Upper lobe of left lung (tissue), 6 donors: Measurements from ENCODE around the gene WDR31. TPM values are rescaled to one million over a fixed set of nuclear protein-coding genes. Genes with fewer than 3 reads are reported as not detected.
A peak's percentile ranks its signal among the peaks of the same experiment; 100 is the strongest.

Source experiments
- ATAC-seq, 2 donors: fragments of 200-7000 bp; cut with Tn5 transposase; one replicate each; pipeline ENCODE4 v1.9.1; 2022; ENCODE audit warnings: mild to moderate bottlenecking in 2 of 2, moderate library complexity in 2 of 2; ENCODE audit not compliant: low FRiP score in 2 of 2
- DNase-seq, 2 donors: peaks; one replicate each; pipeline ENCODE4 v3.0.0-alpha.2; 2019 to 2020
- H3K27ac ChIP-seq, 4 donors: fragments of 200-600 bp; sonication (generic); one replicate each; pipeline ENCODE4 v1.5.1; 2016 to 2019
- H3K27me3 ChIP-seq, 4 donors: fragments of 200-600 bp; sonication (generic); one replicate each; pipeline ENCODE4 v1.5.1; 2017 to 2019
- H3K36me3 ChIP-seq, 4 donors: fragments of 200-600 bp; sonication (generic); one replicate each; pipeline ENCODE4 v1.5.1; 2016 to 2019
- H3K4me1 ChIP-seq, 4 donors: fragments of 200-600 bp; sonication (generic); one replicate each; pipeline ENCODE4 v1.5.1; 2018 to 2019
- H3K4me3 ChIP-seq, 4 donors: fragments of 200-600 bp; sonication (generic); one replicate each; pipeline ENCODE4 v1.5.1; 2017 to 2019; ENCODE audit warnings: mild to moderate bottlenecking in 2 of 4, moderate library complexity in 1 of 4
- H3K9me3 ChIP-seq, 4 donors: fragments of 200-600 bp; sonication (generic); one replicate each; pipeline ENCODE4 v1.5.1; 2018 to 2019
- EP300 ChIP-seq, 4 donors: sonication (generic); formaldehyde crosslinking; IDR thresholded peaks; one replicate each; pipeline ENCODE4 v1.5.1; 2017; ENCODE audit warnings: antibody characterized with exemption in 4 of 4, control low read depth in 2 of 4
- POLR2A ChIP-seq, 4 donors: fragments of 450-650 bp; IDR thresholded peaks; one replicate each; pipeline ENCODE4 v1.5.1; 2016 to 2017; ENCODE audit warnings: antibody characterized with exemption in 4 of 4, mild to moderate bottlenecking in 2 of 4
- POLR2AphosphoS5 ChIP-seq, 2 donors: sonication (generic); formaldehyde crosslinking; IDR thresholded peaks; one replicate each; pipeline ENCODE4 v1.5.1; 2017; ENCODE audit warnings: antibody characterized with exemption in 2 of 2
- WGBS, 2 donors: methylation state at CpG; one replicate each; pipeline ENCODE4 v1.1.5; 2017 to 2018; 5-methylcytosine and 5-hydroxymethylcytosine counted together
- total RNA-seq, 6 donors: library from RNA; depleted of rRNA in 4 of 6; stranded (reverse); fragments of >200 nt in 4 of 6; gene quantifications; one replicate each; pipeline versions ENCODE4 v1.1.0 to v1.2.1, GENCODE V29; 2016 to 2021
- TF ChIP-seq, protein P1 (sequence below), 6 experiments: fragments of 450-650 bp in 4 of 6; fragments of 200-600 bp in 2 of 6; sonication (generic) in 2 of 6; IDR thresholded peaks; one replicate each; pipeline ENCODE4 v1.5.1; 2016 to 2019; ENCODE audit warnings: antibody characterized with exemption in 6 of 6
- donor health status: DM: no; HTN: no; CAD: no; lungs with moderate emphysema.
- donor health status: DM: no; HTN: yes; CAD: no; lungs with severe emphysema.

The WDR31 gene
- total RNA-seq, 6 donors from 2014 or later: 2.0 to 5.2 (median 3.1) TPM

DNA sequence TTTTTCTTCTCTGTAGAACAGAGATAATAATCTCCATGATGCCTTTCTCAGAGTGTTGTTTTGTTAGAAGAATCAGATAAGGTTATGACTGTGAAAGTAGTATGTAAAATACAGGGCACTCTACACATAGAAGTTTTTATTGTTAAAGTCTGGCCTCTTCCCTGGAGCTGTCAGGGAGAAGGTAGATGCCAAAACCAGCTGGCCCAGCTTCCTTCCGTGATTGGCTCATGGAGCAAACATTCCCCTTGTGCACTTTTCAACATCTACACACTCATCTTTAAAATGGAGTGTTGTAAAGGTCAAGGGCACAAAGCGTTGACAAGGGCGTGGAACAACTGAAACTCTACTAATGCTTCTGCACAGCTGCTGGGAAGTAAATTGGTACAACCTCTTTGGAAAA is 29.5 kb downstream of the WDR31 start:
- H3K27me3 ChIP-seq: no peaks in the 10 kb centered on the region
- ATAC-seq: no peak
- no peak overlapping the region for H3K4me3 ChIP-seq
- H3K4me1 ChIP-seq: no peaks in the 10 kb centered on the region
- DNase-seq: no peak
- H3K27ac ChIP-seq: no peak overlapping the region
- TF ChIP-seq EP300 (IDR thresholded peaks at IDR 0.05): no peak
- TF ChIP-seq POLR2A (IDR thresholded peaks at IDR 0.05): no peak
- TF ChIP-seq, protein P1, sequence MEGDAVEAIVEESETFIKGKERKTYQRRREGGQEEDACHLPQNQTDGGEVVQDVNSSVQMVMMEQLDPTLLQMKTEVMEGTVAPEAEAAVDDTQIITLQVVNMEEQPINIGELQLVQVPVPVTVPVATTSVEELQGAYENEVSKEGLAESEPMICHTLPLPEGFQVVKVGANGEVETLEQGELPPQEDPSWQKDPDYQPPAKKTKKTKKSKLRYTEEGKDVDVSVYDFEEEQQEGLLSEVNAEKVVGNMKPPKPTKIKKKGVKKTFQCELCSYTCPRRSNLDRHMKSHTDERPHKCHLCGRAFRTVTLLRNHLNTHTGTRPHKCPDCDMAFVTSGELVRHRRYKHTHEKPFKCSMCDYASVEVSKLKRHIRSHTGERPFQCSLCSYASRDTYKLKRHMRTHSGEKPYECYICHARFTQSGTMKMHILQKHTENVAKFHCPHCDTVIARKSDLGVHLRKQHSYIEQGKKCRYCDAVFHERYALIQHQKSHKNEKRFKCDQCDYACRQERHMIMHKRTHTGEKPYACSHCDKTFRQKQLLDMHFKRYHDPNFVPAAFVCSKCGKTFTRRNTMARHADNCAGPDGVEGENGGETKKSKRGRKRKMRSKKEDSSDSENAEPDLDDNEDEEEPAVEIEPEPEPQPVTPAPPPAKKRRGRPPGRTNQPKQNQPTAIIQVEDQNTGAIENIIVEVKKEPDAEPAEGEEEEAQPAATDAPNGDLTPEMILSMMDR (IDR thresholded peaks at IDR 0.05): no peak
- no peak for TF ChIP-seq POLR2AphosphoS5 (IDR thresholded peaks at IDR 0.05)
- 30 to 38% methylated on average over 3 of the region's 3 CpGs for WGBS, 2 donors
- no peaks in the 10 kb centered on the region for H3K36me3 ChIP-seq
- no peaks in the 10 kb centered on the region for H3K9me3 ChIP-seq

DNA sequence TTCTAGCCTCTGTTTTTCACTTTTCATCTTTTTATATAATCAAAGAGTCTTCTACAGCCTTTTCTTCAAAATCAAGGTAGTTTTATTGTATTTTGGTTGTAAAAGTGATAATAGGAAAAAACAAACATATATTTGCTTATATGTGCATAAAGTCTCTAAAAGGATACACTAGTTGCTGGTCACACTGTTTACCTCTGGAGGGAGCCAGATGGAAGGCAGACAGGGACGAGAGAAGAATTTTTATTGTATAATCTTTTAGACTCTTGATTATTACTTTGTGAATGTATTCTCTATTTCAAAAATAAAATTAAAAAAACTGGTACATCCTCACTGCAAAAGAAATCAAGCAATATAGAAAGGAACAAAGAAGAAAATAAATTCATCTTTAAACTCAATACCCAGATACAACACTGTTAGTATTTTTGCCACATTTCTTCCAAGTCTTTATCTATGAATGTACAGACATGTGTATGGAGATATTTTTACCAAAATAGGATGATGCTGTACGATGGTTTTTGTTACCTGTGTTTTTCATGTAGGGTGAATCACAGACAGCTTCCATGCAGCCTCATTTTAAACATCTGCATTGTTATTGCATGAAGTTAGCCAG is 30.8 kb downstream of the WDR31 start:
- Histone ChIP-seq H3K27ac (no peak overlapping the region), H3K36me3 (no peaks in the 10 kb centered on the region), H3K4me3 (no peak overlapping the region), H3K4me1 (no peaks in the 10 kb centered on the region), H3K27me3 (no peaks in the 10 kb centered on the region), H3K9me3 (no peaks in the 10 kb centered on the region)
- DNase-seq (no peak), ATAC-seq (no peak)
- 9 to 11% methylated on average over 2 of the region's 2 CpGs for WGBS, 2 donors
- TF ChIP-seq EP300 (IDR thresholded peaks at IDR 0.05) (no peak), POLR2A (IDR thresholded peaks at IDR 0.05) (no peak), POLR2AphosphoS5 (IDR thresholded peaks at IDR 0.05) (no peak)
- TF ChIP-seq, protein P1 (IDR thresholded peaks at IDR 0.05): peak in 5 of 6 experiments; percentile 17 to 45 (median 39)

- H3K27me3 ChIP-seq: no peaks in the 10 kb centered on the region
- ATAC-seq (no peak), DNase-seq (no peak)
- no peaks in the 10 kb centered on the region for H3K36me3 ChIP-seq
- WGBS, 2 donors: 73 to 80% methylated on average over 8 of the region's 8 CpGs
- H3K4me1 ChIP-seq: no peaks in the 10 kb centered on the region
- H3K27ac ChIP-seq: no peak overlapping the region
- H3K4me3 ChIP-seq: no peak overlapping the region
- H3K9me3 ChIP-seq: no peaks in the 10 kb centered on the region
- TF ChIP-seq POLR2AphosphoS5 (IDR thresholded peaks at IDR 0.05) (no peak), POLR2A (IDR thresholded peaks at IDR 0.05) (no peak), EP300 (IDR thresholded peaks at IDR 0.05) (no peak)
- TF ChIP-seq, protein P1 (IDR thresholded peaks at IDR 0.05): no peak
Observed at GRCh38 chr9:113307396-113307975, 32.6 kb downstream of the WDR31 start.

DNA sequence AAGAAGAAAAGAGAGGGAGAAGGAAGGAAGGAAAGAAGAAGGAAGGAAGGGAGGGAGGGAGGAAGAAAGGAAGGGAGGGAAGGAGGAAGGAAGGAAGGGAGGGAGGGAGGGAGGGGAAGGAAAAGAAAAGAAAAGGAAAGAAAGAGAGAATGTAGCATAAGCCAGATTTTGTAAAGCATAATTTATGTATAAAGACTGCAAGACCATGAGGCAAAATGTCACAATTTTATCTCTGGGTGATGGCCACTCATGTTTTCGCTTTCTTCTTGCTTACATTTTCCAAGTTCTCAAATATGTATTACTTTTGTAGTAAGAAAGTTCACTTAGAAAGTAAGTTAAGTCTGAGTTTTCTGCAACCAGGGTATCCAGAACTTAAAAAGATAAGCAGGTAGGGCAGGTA is 33.5 kb downstream of the WDR31 start:
- no peaks in the 10 kb centered on the region for H3K9me3 ChIP-seq
- H3K27me3 ChIP-seq: no peaks in the 10 kb centered on the region
- WGBS, 2 donors: 84 to 95% methylated on average over 1 of the region's 1 CpG
- no peak overlapping the region for H3K4me3 ChIP-seq
- H3K27ac ChIP-seq: no peak overlapping the region
- DNase-seq (no peak), ATAC-seq (no peak)
- no peaks in the 10 kb centered on the region for H3K4me1 ChIP-seq
- TF ChIP-seq, protein P1 (IDR thresholded peaks at IDR 0.05): no peak
- no peak for TF ChIP-seq POLR2A (IDR thresholded peaks at IDR 0.05)
- no peak for TF ChIP-seq EP300 (IDR thresholded peaks at IDR 0.05)
- TF ChIP-seq POLR2AphosphoS5 (IDR thresholded peaks at IDR 0.05): no peak
- no peaks in the 10 kb centered on the region for H3K36me3 ChIP-seq
